ENCODE results near the gene PSMD6. TPM values are rescaled to one million over a fixed set of nuclear protein-coding genes. Genes with fewer than 3 reads are reported as not detected.

PSMD6 gene
- total RNA-seq, 4 donors from 2014 or later: 73.1 to 97.4 (median 79.5) TPM

- no peaks in the 10 kb centered on the region for H3K27me3 ChIP-seq
- H3K4me3 ChIP-seq: no peak overlapping the region
- H3K27ac ChIP-seq: no peak overlapping the region
- TF ChIP-seq POLR2A (IDR thresholded peaks at IDR 0.05) (no peak), CTCF (IDR thresholded peaks at IDR 0.05) (no peak), EP300 (IDR thresholded peaks at IDR 0.05) (no peak), POLR2AphosphoS5 (IDR thresholded peaks at IDR 0.05) (no peak)
- WGBS, 2 donors (ENCODE audit: low coverage in 1 of 2): 82 to 100% methylated on average over 1 to 3 of the region's 3 CpGs
- H3K36me3 ChIP-seq: no peaks in the 10 kb centered on the region
- H3K4me1 ChIP-seq: peaks cover 0 to 12% (median 0%) of the 10 kb centered on the region in 3 donors
- no peaks in the 10 kb centered on the region for H3K9me3 ChIP-seq
- ATAC-seq: no peak
Observed at GRCh38 chr3:64054488-64054887, 31.2 kb upstream of the PSMD6 start.

- ATAC-seq: no peak
- Histone ChIP-seq H3K9me3 (no peaks in the 10 kb centered on the region), H3K4me3 (no peak overlapping the region), H3K4me1 (peaks cover 0 to 3% (median 0%) of the 10 kb centered on the region in 3 donors), H3K36me3 (no peaks in the 10 kb centered on the region), H3K27me3 (no peaks in the 10 kb centered on the region), H3K27ac (no peak overlapping the region)
- TF ChIP-seq POLR2A (IDR thresholded peaks at IDR 0.05): no peak
- TF ChIP-seq CTCF (IDR thresholded peaks at IDR 0.05): no peak
- TF ChIP-seq POLR2AphosphoS5 (IDR thresholded peaks at IDR 0.05): no peak
- TF ChIP-seq EP300 (IDR thresholded peaks at IDR 0.05): no peak
- 71 to 93% methylated on average over 2 to 3 of the region's 3 CpGs for WGBS, 2 donors (ENCODE audit: low coverage in 1 of 2)
Observed at GRCh38 chr3:64053581-64053980, 30.3 kb upstream of the PSMD6 start.

DNA sequence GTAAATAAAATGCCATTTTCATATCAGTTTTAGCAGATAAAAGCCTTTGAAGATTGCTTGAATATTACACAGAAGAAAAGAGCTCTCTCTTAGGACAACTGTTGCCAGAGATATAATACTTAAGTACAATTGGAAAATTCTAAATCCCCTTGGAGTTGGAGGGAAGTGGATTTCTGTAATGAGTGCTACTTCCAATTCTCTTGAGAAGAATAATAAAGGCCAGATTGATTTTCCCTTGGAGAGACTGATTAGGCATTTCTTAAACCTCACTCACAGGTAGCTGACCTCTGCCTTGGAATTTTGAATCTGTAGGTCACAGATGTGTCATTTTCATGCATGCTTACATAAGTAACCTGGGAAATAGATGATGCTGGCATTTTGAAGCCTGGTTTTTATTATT, 29.8 kb upstream of the PSMD6 start:
- no peak for ATAC-seq
- no peaks in the 10 kb centered on the region for H3K9me3 ChIP-seq
- no peaks in the 10 kb centered on the region for H3K27me3 ChIP-seq
- no peak overlapping the region for H3K27ac ChIP-seq
- no peaks in the 10 kb centered on the region for H3K36me3 ChIP-seq
- no peak overlapping the region for H3K4me3 ChIP-seq
- no peaks in the 10 kb centered on the region for H3K4me1 ChIP-seq
- TF ChIP-seq POLR2A (IDR thresholded peaks at IDR 0.05): no peak
- no peak for TF ChIP-seq EP300 (IDR thresholded peaks at IDR 0.05)
- TF ChIP-seq CTCF (IDR thresholded peaks at IDR 0.05): no peak
- no peak for TF ChIP-seq POLR2AphosphoS5 (IDR thresholded peaks at IDR 0.05)

DNA sequence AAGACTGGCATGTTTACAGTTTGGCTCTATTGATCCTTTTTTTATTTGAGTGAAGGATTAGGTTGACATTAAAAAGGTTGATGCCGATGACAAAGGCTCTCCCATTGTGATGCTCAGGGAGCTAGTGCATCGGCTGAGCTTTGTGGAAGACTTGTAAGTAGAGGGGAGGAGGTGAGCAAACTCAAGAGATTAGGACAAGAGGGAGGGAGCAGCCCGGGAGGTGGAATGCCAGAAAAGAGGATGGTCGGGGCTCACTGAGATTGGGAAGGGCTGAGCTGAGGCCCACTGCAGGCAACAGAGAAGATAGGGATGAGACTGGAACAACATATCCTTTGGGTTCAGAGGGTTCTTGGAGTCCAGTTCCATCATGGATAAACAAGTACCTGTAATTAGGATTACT, 26.5 kb upstream of the PSMD6 start:
- no peaks in the 10 kb centered on the region for H3K4me1 ChIP-seq
- no peak for ATAC-seq
- H3K27me3 ChIP-seq: no peaks in the 10 kb centered on the region
- TF ChIP-seq EP300 (IDR thresholded peaks at IDR 0.05) (no peak), CTCF (IDR thresholded peaks at IDR 0.05) (no peak), POLR2AphosphoS5 (IDR thresholded peaks at IDR 0.05) (no peak), POLR2A (IDR thresholded peaks at IDR 0.05) (no peak)
- 67 to 90% methylated on average over 4 of the region's 4 CpGs for WGBS, 2 donors (ENCODE audit: low coverage in 1 of 2)
- H3K27ac ChIP-seq: no peak overlapping the region
- no peaks in the 10 kb centered on the region for H3K36me3 ChIP-seq
- no peaks in the 10 kb centered on the region for H3K9me3 ChIP-seq
- H3K4me3 ChIP-seq: no peak overlapping the region

DNA sequence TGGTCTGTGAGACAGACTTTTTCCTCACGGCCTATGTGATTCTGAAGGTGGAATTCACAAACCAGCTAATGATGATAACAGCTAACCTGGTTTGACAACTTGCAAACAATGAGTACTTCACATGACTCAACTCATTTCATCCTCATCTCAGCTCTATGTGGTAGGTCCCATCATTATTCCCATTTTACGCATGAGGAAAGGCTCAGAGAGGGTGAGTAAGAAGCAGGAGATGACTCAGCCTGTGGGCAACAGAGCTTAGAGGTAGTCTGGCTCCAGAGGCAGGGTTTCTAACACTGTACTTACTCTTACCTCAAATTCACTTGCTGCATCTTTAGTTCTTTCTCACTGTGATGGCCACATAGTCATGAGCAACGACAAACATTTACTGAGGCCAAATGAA, 25.8 kb upstream of the PSMD6 start:
- H3K27ac ChIP-seq: no peak overlapping the region
- H3K4me1 ChIP-seq: no peaks in the 10 kb centered on the region
- no peaks in the 10 kb centered on the region for H3K9me3 ChIP-seq
- H3K36me3 ChIP-seq: no peaks in the 10 kb centered on the region
- H3K4me3 ChIP-seq: no peak overlapping the region
- TF ChIP-seq POLR2A (IDR thresholded peaks at IDR 0.05): no peak
- no peak for TF ChIP-seq POLR2AphosphoS5 (IDR thresholded peaks at IDR 0.05)
- TF ChIP-seq CTCF (IDR thresholded peaks at IDR 0.05): no peak
- TF ChIP-seq EP300 (IDR thresholded peaks at IDR 0.05): no peak
- H3K27me3 ChIP-seq: no peaks in the 10 kb centered on the region
- WGBS, 2 donors (ENCODE audit: low coverage in 1 of 2): 83 to 96% methylated on average over 2 of the region's 3 CpGs
- no peak for ATAC-seq
